Left hindlimb (tissue), 1 donor: ENCODE measurements around the gene LYPLA2.

Source experiments
- DNase-seq: peaks from one replicate; pipeline ENCODE4 v3.0.0-alpha.2; 2018

Gene LYPLA2

GRCh38 chr1:23790696-23791515 lies at the start of gene LYPLA2:
LYPLA2 (plus strand) TSS chr1:23791145; CDS start chr1:23792683, 1,538 bp downstream.
- peak; percentile 96 for DNase-seq

GRCh38 chr1:23741609-23742008 lies 49.3 kb upstream of the LYPLA2 start:
- DNase-seq, result no peak

GRCh38 chr1:23742670-23743286 lies 48.2 kb upstream of the LYPLA2 start:
- no peak for DNase-seq

- peak; percentile 83 for DNase-seq
Measured at GRCh38 chr1:23743287-23744152, 47.4 kb upstream of the LYPLA2 start, which contains the start of gene ELOA. ELOA (plus strand) TSS chr1:23743471; CDS start chr1:23743504, 33 bp downstream.

GRCh38 chr1:23745515-23745914 lies 45.4 kb upstream of the LYPLA2 start:
- DNase-seq, result no peak

GRCh38 chr1:23748016-23748415 lies 42.9 kb upstream of the LYPLA2 start:
- DNase-seq, result no peak

GRCh38 chr1:23751050-23751814 lies 39.7 kb upstream of the LYPLA2 start:
- no peak for DNase-seq

GRCh38 chr1:23751815-23752200 lies 39.1 kb upstream of the LYPLA2 start:
- no peak for DNase-seq

GRCh38 chr1:23752909-23753308 lies 38.0 kb upstream of the LYPLA2 start:
- no peak for DNase-seq

GRCh38 chr1:23756676-23757075 lies 34.3 kb upstream of the LYPLA2 start:
- DNase-seq, result no peak

GRCh38 chr1:23757812-23758211 lies 33.1 kb upstream of the LYPLA2 start:
- no peak for DNase-seq

GRCh38 chr1:23759277-23759676 lies 31.7 kb upstream of the LYPLA2 start:
- DNase-seq, result no peak

GRCh38 chr1:23763041-23763577 lies 27.8 kb upstream of the LYPLA2 start:
- no peak for DNase-seq

- DNase-seq, result no peak
Measured at GRCh38 chr1:23768733-23769132, 22.2 kb upstream of the LYPLA2 start.

GRCh38 chr1:23772049-23772853 lies 18.7 kb upstream of the LYPLA2 start:
- peak; percentile 81 for DNase-seq

- DNase-seq, result no peak
Measured at GRCh38 chr1:23772854-23773242, 18.1 kb upstream of the LYPLA2 start.

- no peak for DNase-seq
Measured at GRCh38 chr1:23774174-23774880, 16.6 kb upstream of the LYPLA2 start.

- no peak for DNase-seq
Measured at GRCh38 chr1:23776217-23776616, 14.7 kb upstream of the LYPLA2 start.

- peak; percentile 91 for DNase-seq
Measured at GRCh38 chr1:23777979-23778814, 12.7 kb upstream of the LYPLA2 start, which contains the start of gene PITHD1. PITHD1 (plus strand) TSS chr1:23778418; CDS start chr1:23778516, 98 bp downstream.
